Peyer's patch (tissue), 4 donors: ENCODE data around the gene PARVA.

Experiments used
- POLR2A ChIP-seq, 2 donors: fragments of 450-650 bp; IDR thresholded peaks; one replicate each; pipeline ENCODE4 v1.5.1; 2017; ENCODE audit warnings: antibody characterized with exemption in 2 of 2, mild to moderate bottlenecking in 2 of 2, moderate library complexity in 2 of 2
- TF ChIP-seq, protein P1 (sequence below), 6 experiments: fragments of 450-650 bp in 4 of 6; fragments of 200-600 bp in 2 of 6; sonication (generic) in 1 of 6; IDR thresholded peaks; one replicate each; pipeline ENCODE4 v1.5.1; 2017 to 2019; ENCODE audit warnings: antibody characterized with exemption in 6 of 6, mild to moderate bottlenecking in 3 of 6, moderate library complexity in 1 of 6

DNA sequence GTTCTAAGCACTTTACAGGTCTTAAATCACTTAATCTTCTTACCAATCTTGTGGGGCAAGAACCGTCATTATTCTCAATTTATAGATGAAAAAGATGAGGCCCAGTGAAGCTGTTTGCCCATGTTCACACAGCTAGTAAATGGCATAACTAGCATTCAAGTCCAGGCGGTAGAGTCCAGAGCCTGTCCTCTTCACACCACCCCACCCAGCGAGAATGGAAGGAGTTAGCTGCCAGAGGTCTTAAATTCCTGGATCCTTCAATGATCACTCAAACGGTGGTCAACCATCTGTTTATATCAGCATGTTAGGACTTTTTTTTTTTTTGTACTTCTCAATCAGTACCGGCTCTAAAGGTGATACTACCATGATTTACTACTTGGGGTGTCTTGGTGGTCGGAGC is 43.3 kb downstream of the PARVA start:
- TF ChIP-seq POLR2A (IDR thresholded peaks at IDR 0.05): no peak
- TF ChIP-seq, protein P1, sequence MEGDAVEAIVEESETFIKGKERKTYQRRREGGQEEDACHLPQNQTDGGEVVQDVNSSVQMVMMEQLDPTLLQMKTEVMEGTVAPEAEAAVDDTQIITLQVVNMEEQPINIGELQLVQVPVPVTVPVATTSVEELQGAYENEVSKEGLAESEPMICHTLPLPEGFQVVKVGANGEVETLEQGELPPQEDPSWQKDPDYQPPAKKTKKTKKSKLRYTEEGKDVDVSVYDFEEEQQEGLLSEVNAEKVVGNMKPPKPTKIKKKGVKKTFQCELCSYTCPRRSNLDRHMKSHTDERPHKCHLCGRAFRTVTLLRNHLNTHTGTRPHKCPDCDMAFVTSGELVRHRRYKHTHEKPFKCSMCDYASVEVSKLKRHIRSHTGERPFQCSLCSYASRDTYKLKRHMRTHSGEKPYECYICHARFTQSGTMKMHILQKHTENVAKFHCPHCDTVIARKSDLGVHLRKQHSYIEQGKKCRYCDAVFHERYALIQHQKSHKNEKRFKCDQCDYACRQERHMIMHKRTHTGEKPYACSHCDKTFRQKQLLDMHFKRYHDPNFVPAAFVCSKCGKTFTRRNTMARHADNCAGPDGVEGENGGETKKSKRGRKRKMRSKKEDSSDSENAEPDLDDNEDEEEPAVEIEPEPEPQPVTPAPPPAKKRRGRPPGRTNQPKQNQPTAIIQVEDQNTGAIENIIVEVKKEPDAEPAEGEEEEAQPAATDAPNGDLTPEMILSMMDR (IDR thresholded peaks at IDR 0.05): no peak
